GM18907 (cell line): ENCODE measurements around the gene CKM.

Source experiments
- ATAC-seq: cut with Tn5 transposase; IDR thresholded peaks from one replicate; pipeline ENCODE4 v1.9.1; 2021; ENCODE audit warnings: mild to moderate bottlenecking, moderate library complexity; ENCODE audit not compliant: unreplicated experiment

The CKM gene

GRCh38 chr19:45322744-45323281 is at the start of gene CKM:
Gene CKM (minus strand): TSS chr19:45322875. CDS start chr19:45319713, 3,162 bp downstream.
- ATAC-seq: no peak

- peak; percentile 94 for ATAC-seq
Measured at GRCh38 chr19:45370410-45371204, 47.9 kb upstream of the CKM start, which contains the start of gene ERCC2. Gene ERCC2 (minus strand): TSS chr19:45370573. CDS start chr19:45370540, 33 bp downstream.

GRCh38 chr19:45368737-45369340 is 46.2 kb upstream of the CKM start:
- ATAC-seq: no peak

GRCh38 chr19:45368127-45368526 is 45.5 kb upstream of the CKM start:
- ATAC-seq: no peak

- ATAC-seq: no peak
Measured at GRCh38 chr19:45364696-45365095, 42.0 kb upstream of the CKM start.

GRCh38 chr19:45363861-45364459 is 41.3 kb upstream of the CKM start:
- ATAC-seq: no peak

GRCh38 chr19:45362291-45362690 is 39.6 kb upstream of the CKM start:
- ATAC-seq: no peak

- ATAC-seq: no peak
Measured at GRCh38 chr19:45361608-45362007, 38.9 kb upstream of the CKM start.

GRCh38 chr19:45358213-45358792 is 35.6 kb upstream of the CKM start:
- no peak for ATAC-seq

GRCh38 chr19:45357445-45357783 is 34.7 kb upstream of the CKM start:
- ATAC-seq: no peak

- no peak for ATAC-seq
Measured at GRCh38 chr19:45356760-45357444, 34.2 kb upstream of the CKM start.

- no peak for ATAC-seq
Measured at GRCh38 chr19:45355910-45356309, 33.2 kb upstream of the CKM start.

GRCh38 chr19:45355402-45355801 is 32.7 kb upstream of the CKM start:
- ATAC-seq: no peak

GRCh38 chr19:45354241-45354842 is 31.7 kb upstream of the CKM start:
- no peak for ATAC-seq

- no peak for ATAC-seq
Measured at GRCh38 chr19:45352914-45353796, 30.5 kb upstream of the CKM start.

GRCh38 chr19:45352471-45352870 is 29.8 kb upstream of the CKM start:
- ATAC-seq: no peak

- no peak for ATAC-seq
Measured at GRCh38 chr19:45352062-45352461, 29.4 kb upstream of the CKM start.

- ATAC-seq: no peak
Measured at GRCh38 chr19:45351401-45351952, 28.8 kb upstream of the CKM start.

GRCh38 chr19:45350477-45351058 is 27.9 kb upstream of the CKM start:
- no peak for ATAC-seq
